Measurements from ENCODE around the gene RNF215. TPM values are rescaled to one million over a fixed set of nuclear protein-coding genes. Genes with fewer than 3 reads are reported as not detected.

Gene RNF215
- total RNA-seq, 1 experiment from 2014 or later = 12.8 TPM

GRCh38 chr22:30332551-30332950 lies 54.7 kb downstream of the RNF215 start:
- H3K27me3 ChIP-seq (replicated peaks; ENCODE audit: control insufficient read depth, insufficient read depth, low read length) = no peaks in the 10 kb centered on the region
- Mint-ChIP-seq H3K27me3 (ENCODE audit: insufficient read depth, unreplicated experiment) (no peaks in the 10 kb centered on the region), H3K9me3 (ENCODE audit: unreplicated experiment) (no peaks in the 10 kb centered on the region), H3K36me3 (ENCODE audit: insufficient read depth, unreplicated experiment) (peaks cover 75% of the 10 kb centered on the region), H3K4me3 (ENCODE audit: unreplicated experiment) (no peak overlapping the region), H3K4me1 (ENCODE audit: low read depth, unreplicated experiment) (peaks cover 14% of the 10 kb centered on the region), H3K27ac (ENCODE audit: unreplicated experiment) (no peak overlapping the region)
- peaks cover 2% of the 10 kb centered on the region for H3K36me3 ChIP-seq (ENCODE audit: control insufficient read depth, insufficient read depth, low read length)
- no peak for TF ChIP-seq CTCF (IDR thresholded peaks at IDR 0.05; ENCODE audit: insufficient read depth in 1 of 2, low read depth in 1 of 2, low read length in 1 of 2, severe bottlenecking in 1 of 2, unreplicated experiment in 1 of 2)
- intact Hi-C loops (cut with micrococcal nuclease; ENCODE audit: unreplicated experiment) = no loop called here
- no peak for DNase-seq
- H3K4me1 ChIP-seq = peaks cover 13% of the 10 kb centered on the region
- BruUV-seq (replicated peaks) = no TSS peak
- no peak overlapping the region for H3K4me3 ChIP-seq (ENCODE audit: low read depth, low read length)
- POLR2A ChIA-PET = no interaction called here
- no peaks in the 10 kb centered on the region for H3K9me3 ChIP-seq
- CTCF ChIA-PET = interaction anchor here (1.5 to 1.7 kb wide), 2 partner anchors 45 to 55 kb away, joined by 5 to 6 read pairs; partner anchors contain the start of gene RNF215

Other genes with a start within 250 kb of the RNF215 start
- gene LIF, start 140.7 kb downstream of the RNF215 start, total RNA-seq (2022) = 8.0 and 9.7 TPM in 2 replicates
- not detected in 2 replicates for gene OSM, start 120.6 kb downstream of the RNF215 start, total RNA-seq (2022)
- gene CASTOR1, start 97.9 kb downstream of the RNF215 start, total RNA-seq (2022) = 6.3 and 7.4 TPM in 2 replicates
- gene TBC1D10A, start 60.5 kb downstream of the RNF215 start, total RNA-seq (2022) = 11.1 and 12.2 TPM in 2 replicates
- 182 and 188 TPM in 2 replicates for gene SF3A1, start 30.5 kb downstream of the RNF215 start, total RNA-seq (2022)
- gene CCDC157, start 30.4 kb downstream of the RNF215 start, total RNA-seq (2022) = 4.8 and 4.9 TPM in 2 replicates
- gene SEC14L2, start 9.6 kb upstream of the RNF215 start, total RNA-seq (2022) = 9.4 and 11.0 TPM in 2 replicates
- 20.6 and 23.0 TPM in 2 replicates for gene MTFP1, start 38.4 kb upstream of the RNF215 start, total RNA-seq (2022)
- not detected in 2 replicates for gene SEC14L3, start 84.6 kb upstream of the RNF215 start, total RNA-seq (2022)
- not detected in 2 replicates for gene SEC14L4, start 118.3 kb upstream of the RNF215 start, total RNA-seq (2022)
- 0.14 TPM in 1 of 2 replicates, not detected in the other for gene SEC14L6, start 159.3 kb upstream of the RNF215 start, total RNA-seq (2022)
- gene GAL3ST1, start 187.3 kb upstream of the RNF215 start, total RNA-seq (2022) = 8.9 and 14.2 TPM in 2 replicates
- gene PES1, start 204.5 kb upstream of the RNF215 start, total RNA-seq (2022) = 110 and 117 TPM in 2 replicates
- gene TCN2, start 219.8 kb upstream of the RNF215 start, total RNA-seq (2022) = 11.9 and 13.8 TPM in 2 replicates
- 0.27 and 0.74 TPM in 2 replicates for gene SLC35E4, start 248.4 kb upstream of the RNF215 start, total RNA-seq (2022)

All from Caco-2 (cell line).